Cardiac fibroblast (primary cell): ENCODE results near the gene HIVEP3.
"Not testable (repeated sequence)": the region's sequence is repeated elsewhere in the genome, so short reads cannot be mapped to it uniquely, and the experiment has no call there.

ENCODE experiments used
- DNase-seq, 2 donors: peaks; one replicate each; pipeline versions ENCODE4 v3.0.0 to v3.0.0-alpha.2; 2010; ENCODE audit warnings: low read depth in 2 of 2
- H3K4me3 ChIP-seq, 2 donors: replicated peaks in 1 of 2; 1 replicate in 1 of 2; 2 replicates in 1 of 2; pipeline ENCODE4 v1.5.1; 2011; ENCODE audit warnings: low read depth in 2 of 2, low read length in 2 of 2, mild to moderate bottlenecking in 2 of 2, moderate library complexity in 1 of 2
- TF ChIP-seq, protein P1 (sequence below): IDR thresholded peaks from one replicate; pipeline ENCODE4 v1.5.1; 2011; ENCODE audit warnings: low read depth, mild to moderate bottlenecking, low read length, inconsistent platforms

The HIVEP3 gene

GRCh38 chr1:41695118-41695745, 223.5 kb downstream of the HIVEP3 start:
- DNase-seq = peak in 1 of 2 donors; percentile 32
- TF ChIP-seq, protein P1, sequence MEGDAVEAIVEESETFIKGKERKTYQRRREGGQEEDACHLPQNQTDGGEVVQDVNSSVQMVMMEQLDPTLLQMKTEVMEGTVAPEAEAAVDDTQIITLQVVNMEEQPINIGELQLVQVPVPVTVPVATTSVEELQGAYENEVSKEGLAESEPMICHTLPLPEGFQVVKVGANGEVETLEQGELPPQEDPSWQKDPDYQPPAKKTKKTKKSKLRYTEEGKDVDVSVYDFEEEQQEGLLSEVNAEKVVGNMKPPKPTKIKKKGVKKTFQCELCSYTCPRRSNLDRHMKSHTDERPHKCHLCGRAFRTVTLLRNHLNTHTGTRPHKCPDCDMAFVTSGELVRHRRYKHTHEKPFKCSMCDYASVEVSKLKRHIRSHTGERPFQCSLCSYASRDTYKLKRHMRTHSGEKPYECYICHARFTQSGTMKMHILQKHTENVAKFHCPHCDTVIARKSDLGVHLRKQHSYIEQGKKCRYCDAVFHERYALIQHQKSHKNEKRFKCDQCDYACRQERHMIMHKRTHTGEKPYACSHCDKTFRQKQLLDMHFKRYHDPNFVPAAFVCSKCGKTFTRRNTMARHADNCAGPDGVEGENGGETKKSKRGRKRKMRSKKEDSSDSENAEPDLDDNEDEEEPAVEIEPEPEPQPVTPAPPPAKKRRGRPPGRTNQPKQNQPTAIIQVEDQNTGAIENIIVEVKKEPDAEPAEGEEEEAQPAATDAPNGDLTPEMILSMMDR = no peak

GRCh38 chr1:41691966-41692365, 226.8 kb downstream of the HIVEP3 start:
- not testable (repeated sequence) for DNase-seq, H3K4me3 ChIP-seq

More at GRCh38 chr1:41695118-41695745, 223.5 kb downstream of the HIVEP3 start:
- no peak overlapping the region for H3K4me3 ChIP-seq

GRCh38 chr1:41691424-41691823, 227.3 kb downstream of the HIVEP3 start:
- TF ChIP-seq, protein P1 = no peak

GRCh38 chr1:41690331-41690730, 228.4 kb downstream of the HIVEP3 start:
- TF ChIP-seq, protein P1 = no peak

More at GRCh38 chr1:41691424-41691823, 227.3 kb downstream of the HIVEP3 start:
- no peak for DNase-seq
- H3K4me3 ChIP-seq = no peak overlapping the region

DNA sequence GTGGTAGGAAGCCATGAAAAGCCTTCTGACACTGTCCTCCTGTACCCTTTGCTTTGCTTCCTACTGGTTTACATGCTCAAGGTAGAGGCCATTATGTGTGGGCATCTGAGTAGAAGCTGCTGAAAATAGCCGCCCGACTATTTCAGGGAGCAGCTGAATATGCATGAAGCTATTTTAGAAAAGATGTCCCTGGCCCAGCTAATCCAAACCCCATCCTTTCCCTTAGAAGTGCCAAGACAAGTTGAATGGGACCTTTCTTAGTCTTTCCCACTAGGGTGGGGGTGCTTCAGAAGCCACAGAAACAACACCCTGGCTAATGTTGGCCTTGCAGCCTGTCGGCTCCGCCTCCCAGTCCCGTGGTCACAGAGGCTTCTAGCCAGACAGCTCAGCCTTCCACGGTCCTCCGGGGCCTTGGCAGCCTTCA, 229.2 kb downstream of the HIVEP3 start:
- H3K4me3 ChIP-seq = no peak overlapping the region
- TF ChIP-seq, protein P1 = no peak
- no peak for DNase-seq

More at GRCh38 chr1:41690331-41690730, 228.4 kb downstream of the HIVEP3 start:
- DNase-seq = no peak
- H3K4me3 ChIP-seq = no peak overlapping the region

GRCh38 chr1:41689139-41689538, 229.6 kb downstream of the HIVEP3 start:
- no peak for DNase-seq
- TF ChIP-seq, protein P1 = no peak
- H3K4me3 ChIP-seq = no peak overlapping the region

DNA sequence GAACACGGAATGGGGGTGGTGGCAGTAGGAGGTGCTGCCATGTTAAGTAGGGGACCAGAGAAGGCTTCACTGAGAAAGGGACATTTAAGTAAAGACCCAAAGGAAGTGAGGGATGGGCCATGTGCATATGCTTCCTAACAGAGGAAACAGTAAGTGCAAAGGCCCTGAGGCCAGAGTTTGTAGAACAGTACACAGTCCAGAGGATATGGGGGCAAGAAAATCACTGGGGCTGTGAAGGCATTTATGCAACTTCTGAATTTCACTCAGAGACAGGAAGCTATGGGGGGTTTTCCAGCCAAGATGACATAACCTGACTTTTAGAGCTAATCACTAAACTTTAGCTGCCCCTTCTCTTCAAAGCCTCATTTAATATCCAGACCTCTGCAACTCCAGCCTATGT, 231.7 kb downstream of the HIVEP3 start:
- H3K4me3 ChIP-seq = no peak overlapping the region
- no peak for DNase-seq
- TF ChIP-seq, protein P1 = no peak
